IMR-90 (cell line): ENCODE data around the gene CHN1. TPM values are rescaled to one million over a fixed set of nuclear protein-coding genes. Genes with fewer than 3 reads are reported as not detected.

ENCODE experiments used
- ATAC-seq: fragments of 200-7000 bp; cut with Tn5 transposase; 2 replicates; pipeline ENCODE4 v1.9.1; 2020; ENCODE audit warnings: low read depth, mild to moderate bottlenecking, moderate library complexity
- BruUV-seq: library from RNA; stranded (reverse); fragments of 400-500 nt; replicated peaks from 2 replicates; lab custom pipeline; 2021; lab: Mats Ljungman, UMichigan
- CTCF ChIA-PET: fragments of 300-600 bp; formaldehyde crosslinking; extraction: SDS; loops from one replicate; lab custom pipeline; 2021; ENCODE audit warnings: antibody characterized with exemption; lab: Yijun Ruan, JAX
- POLR2A ChIA-PET: fragments of 300-600 bp; sonication (Branson Sonifier 250); formaldehyde crosslinking; loops from one replicate; lab custom pipeline; 2022; ENCODE audit warnings: antibody characterized with exemption; ENCODE audit not compliant: unreplicated experiment; lab: Charles Lee
- DNase-seq: peaks from one replicate; pipeline ENCODE4 v3.0.0; 2013
- H2AFZ ChIP-seq: replicated peaks from 2 replicates; pipeline ENCODE3; 2013; ENCODE audit warnings: low read length, mild to moderate bottlenecking; ENCODE audit not compliant: poor library complexity
- H2AK5ac ChIP-seq: 2 replicates; pipeline ENCODE4 v1.6.1; 2013; ENCODE audit warnings: low read depth, low read length, inconsistent platforms
- H2AK9ac ChIP-seq: replicated peaks from 2 replicates; pipeline ENCODE3; 2013; ENCODE audit warnings: mild to moderate bottlenecking, low read depth, low read length, moderate library complexity; ENCODE audit not compliant: poor library complexity
- H2BK120ac ChIP-seq: 2 replicates; pipeline ENCODE4 v1.6.1; 2013; ENCODE audit warnings: low read depth, low read length, inconsistent platforms
- H2BK15ac ChIP-seq: 3 replicates; pipeline ENCODE4 v1.6.1; 2013; ENCODE audit warnings: low read depth, low read length, inconsistent platforms
- H2BK20ac ChIP-seq: 2 replicates; pipeline ENCODE4 v1.6.1; 2013; ENCODE audit warnings: low read depth, mild to moderate bottlenecking, inconsistent platforms, low read length, moderate library complexity
- H2BK5ac ChIP-seq: 2 replicates; pipeline ENCODE4 v1.6.1; 2013; ENCODE audit warnings: mild to moderate bottlenecking, low read depth, low read length, inconsistent platforms; ENCODE audit not compliant: poor library complexity, severe bottlenecking
- H3K14ac ChIP-seq: replicated peaks from 2 replicates; pipeline ENCODE4 v1.6.1; 2013; ENCODE audit warnings: low read depth, low read length, inconsistent platforms
- H3K18ac ChIP-seq: 2 replicates; pipeline ENCODE4 v1.6.1; 2013; ENCODE audit warnings: low read depth, low read length, control low read depth
- H3K23ac ChIP-seq: 2 replicates; pipeline ENCODE4 v1.6.1; 2013; ENCODE audit warnings: low read depth, low read length, inconsistent platforms
- H3K27ac ChIP-seq: 2 replicates; pipeline ENCODE4 v1.5.1; 2013; ENCODE audit warnings: mild to moderate bottlenecking, control low read depth, low read length; ENCODE audit not compliant: insufficient read depth
- H3K27me3 ChIP-seq: 2 replicates; pipeline ENCODE4 v1.6.1; 2013; ENCODE audit warnings: low read length; ENCODE audit not compliant: control insufficient read depth, insufficient read depth
- H3K36me3 ChIP-seq: 2 replicates; pipeline ENCODE4 v1.6.1; 2013; ENCODE audit warnings: low read length, mixed read lengths; ENCODE audit not compliant: control insufficient read depth, insufficient read depth
- H3K4ac ChIP-seq: 2 replicates; pipeline ENCODE4 v1.6.1; 2013; ENCODE audit warnings: low read depth, low read length, inconsistent platforms
- H3K4me1 ChIP-seq: 2 replicates; pipeline ENCODE4 v1.6.1; 2013; ENCODE audit warnings: low read length, mixed read lengths; ENCODE audit not compliant: control insufficient read depth, insufficient read depth
- H3K4me2 ChIP-seq: 2 replicates; pipeline ENCODE4 v1.6.1; 2013; ENCODE audit warnings: low read depth, mild to moderate bottlenecking, control low read depth, low read length, moderate library complexity
- H3K4me3 ChIP-seq: 2 replicates; pipeline ENCODE4 v1.5.1; 2013; ENCODE audit warnings: low read depth, mild to moderate bottlenecking, control low read depth, low read length, moderate library complexity; ENCODE audit not compliant: insufficient read depth
- H3K56ac ChIP-seq: 2 replicates; pipeline ENCODE4 v1.6.1; 2013; ENCODE audit warnings: low read length, inconsistent platforms; ENCODE audit not compliant: insufficient read depth; ENCODE audit errors: extremely low read depth
- H3K79me1 ChIP-seq, 2 experiments: 2 replicates each; pipeline ENCODE4 v1.6.1; 2013; ENCODE audit warnings: low read length in 2 of 2, inconsistent platforms in 1 of 2, low read depth in 1 of 2
- H3K9ac ChIP-seq: 2 replicates; pipeline ENCODE4 v1.6.1; 2013; ENCODE audit warnings: low read depth, low read length, control low read depth
- H3K9me1 ChIP-seq: 2 replicates; pipeline ENCODE4 v1.6.1; 2013; ENCODE audit warnings: low read length, inconsistent platforms; ENCODE audit not compliant: insufficient read depth
- H3K9me3 ChIP-seq: 2 replicates; pipeline ENCODE4 v1.6.1; 2013; ENCODE audit warnings: low read length; ENCODE audit not compliant: control insufficient read depth, insufficient read depth
- H4K20me1 ChIP-seq: 2 replicates; pipeline ENCODE4 v1.6.1; 2013; ENCODE audit warnings: low read length, inconsistent platforms; ENCODE audit not compliant: insufficient read depth
- H4K5ac ChIP-seq: 2 replicates; pipeline ENCODE4 v1.6.1; 2013; ENCODE audit warnings: mild to moderate bottlenecking, low read depth, low read length, control low read depth
- H4K8ac ChIP-seq, 2 experiments: 2 replicates each; pipeline ENCODE4 v1.6.1; 2013; ENCODE audit warnings: low read depth in 2 of 2, low read length in 2 of 2, control low read depth in 1 of 2, inconsistent platforms in 1 of 2
- H4K91ac ChIP-seq: 2 replicates; pipeline ENCODE4 v1.6.1; 2013; ENCODE audit warnings: low read depth, low read length, inconsistent platforms; ENCODE audit not compliant: insufficient read depth
- BHLHE40 ChIP-seq: fragments of 150-350 bp; IDR thresholded peaks from 2 replicates; pipeline ENCODE4 v1.6.1; 2016; ENCODE audit warnings: mild to moderate bottlenecking, low read depth, low read length
- CEBPB ChIP-seq: IDR thresholded peaks from 2 replicates; pipeline ENCODE4 v1.6.1; 2012; ENCODE audit warnings: low read depth, low read length, improper control_type of control experiment
- CHD1 ChIP-seq: IDR thresholded peaks from 2 replicates; pipeline ENCODE4 v1.6.1; 2012; ENCODE audit warnings: low read depth, low read length, improper control_type of control experiment
- ELK1 ChIP-seq: fragments of 150-350 bp; IDR thresholded peaks from 2 replicates; pipeline ENCODE4 v1.6.1; 2016; ENCODE audit warnings: low read depth, mild to moderate bottlenecking, low read length, moderate library complexity, borderline replicate concordance
- FOS ChIP-seq: fragments of 150-350 bp; IDR thresholded peaks from 2 replicates; pipeline ENCODE4 v1.6.1; 2016; ENCODE audit warnings: low read depth, low read length
- MAFK ChIP-seq: IDR thresholded peaks from 2 replicates; pipeline ENCODE4 v1.6.1; 2012; ENCODE audit warnings: low read depth, low read length, improper control_type of control experiment
- MXI1 ChIP-seq: IDR thresholded peaks from 2 replicates; pipeline ENCODE4 v1.6.1; 2012; ENCODE audit warnings: low read depth, mild to moderate bottlenecking, low read length, moderate library complexity, borderline replicate concordance
- NFE2L2 ChIP-seq: fragments of 150-350 bp; IDR thresholded peaks from 2 replicates; pipeline ENCODE4 v1.6.1; 2016; ENCODE audit warnings: low read depth, mild to moderate bottlenecking, low read length
- POLR2A ChIP-seq: IDR thresholded peaks from 2 replicates; pipeline ENCODE4 v1.6.1; 2012; ENCODE audit warnings: mild to moderate bottlenecking, low read depth, low read length
- RAD21 ChIP-seq: IDR thresholded peaks from 2 replicates; pipeline ENCODE4 v1.6.1; 2012; ENCODE audit warnings: low read length, improper control_type of control experiment
- RCOR1 ChIP-seq: IDR thresholded peaks from 2 replicates; pipeline ENCODE4 v1.6.1; 2012; ENCODE audit warnings: mild to moderate bottlenecking, low read length, improper control_type of control experiment; ENCODE audit not compliant: insufficient replicate concordance
- RFX5 ChIP-seq: IDR thresholded peaks from 2 replicates; pipeline ENCODE4 v1.8.0; 2012; ENCODE audit warnings: low read depth, mild to moderate bottlenecking, low read length, moderate library complexity
- SMC3 ChIP-seq: fragments of 150-350 bp; IDR thresholded peaks from 2 replicates; pipeline ENCODE4 v1.6.1; 2016; ENCODE audit warnings: low read depth, mild to moderate bottlenecking, antibody characterized with exemption, low read length, moderate library complexity
- WGBS, 2 experiments: methylation state at CpG; one replicate each; pipeline versions ENCODE4 v1.1.5 to v1.1.7; 2013; ENCODE audit warnings: missing lambda C conversion rate in 2 of 2; ENCODE audit not compliant: insufficient read length in 1 of 2; ENCODE audit errors: extremely low coverage in 2 of 2; 5-methylcytosine and 5-hydroxymethylcytosine counted together
- dilution Hi-C: fragments of 300-500 bp; cut with HindIII; formaldehyde crosslinking; loops from one replicate; pipeline ENCODE4 v1.14.3; 2018; ENCODE audit warnings: low sequenced_read_pairs; ENCODE audit not compliant: unreplicated experiment
- in situ Hi-C: fragments of 300-500 bp; cut with MboI; formaldehyde crosslinking; loops from 3 replicates; pipeline ENCODE4 v1.14.3; 2019; ENCODE audit warnings: low sequenced_read_pairs, inconsistent platforms, mixed read lengths
- intact Hi-C: fragments of 100-400 bp; cut with micrococcal nuclease; formaldehyde crosslinking; loops from 2 replicates; pipeline ENCODE4 v1.10.0; 2022
- polyA plus RNA-seq, 3 experiments: library from polyadenylated mRNA; depleted of rRNA; stranded (reverse); fragments of >200 nt; gene quantifications; 2 replicates each; pipeline ENCODE4 v1.2.3, GENCODE V29; 2012; ENCODE audit warnings: low replicate concordance in 1 of 3
- total RNA-seq: library from RNA; depleted of rRNA; stranded (reverse); fragments of >200 nt; gene quantifications from 2 replicates; pipeline ENCODE4 v1.2.3, GENCODE V29; 2012
- TF ChIP-seq, protein P1 (sequence below): conservative IDR thresholded peaks from 2 replicates; pipeline ENCODE4 v1.5.1; 2012; ENCODE audit warnings: mild to moderate bottlenecking, low read depth, low read length, improper control_type of control experiment

The CHN1 gene
- total and polyA plus RNA-seq, 2 of the 4 experiments (the other 2 are of a cell fraction): 58.4 to 66.9 TPM

GRCh38 chr2:174775571-174775980 lies 229.6 kb downstream of the CHN1 start:
- no peaks in the 10 kb centered on the region for H3K27me3 ChIP-seq
- no peak overlapping the region for H3K9ac ChIP-seq
- peak overlapping the region; percentile 12 to 72; a peak in 2 of 4 replicates for H4K8ac ChIP-seq
- TF ChIP-seq RFX5 (no peak), MXI1 (no peak), CEBPB (no peak), RCOR1 (no peak), NFE2L2 (no peak), SMC3 (no peak), CHD1 (no peak), MAFK (no peak), FOS (no peak), RAD21 (no peak), BHLHE40 (no peak), POLR2A (no peak), ELK1 (no peak)
- TF ChIP-seq, protein P1, sequence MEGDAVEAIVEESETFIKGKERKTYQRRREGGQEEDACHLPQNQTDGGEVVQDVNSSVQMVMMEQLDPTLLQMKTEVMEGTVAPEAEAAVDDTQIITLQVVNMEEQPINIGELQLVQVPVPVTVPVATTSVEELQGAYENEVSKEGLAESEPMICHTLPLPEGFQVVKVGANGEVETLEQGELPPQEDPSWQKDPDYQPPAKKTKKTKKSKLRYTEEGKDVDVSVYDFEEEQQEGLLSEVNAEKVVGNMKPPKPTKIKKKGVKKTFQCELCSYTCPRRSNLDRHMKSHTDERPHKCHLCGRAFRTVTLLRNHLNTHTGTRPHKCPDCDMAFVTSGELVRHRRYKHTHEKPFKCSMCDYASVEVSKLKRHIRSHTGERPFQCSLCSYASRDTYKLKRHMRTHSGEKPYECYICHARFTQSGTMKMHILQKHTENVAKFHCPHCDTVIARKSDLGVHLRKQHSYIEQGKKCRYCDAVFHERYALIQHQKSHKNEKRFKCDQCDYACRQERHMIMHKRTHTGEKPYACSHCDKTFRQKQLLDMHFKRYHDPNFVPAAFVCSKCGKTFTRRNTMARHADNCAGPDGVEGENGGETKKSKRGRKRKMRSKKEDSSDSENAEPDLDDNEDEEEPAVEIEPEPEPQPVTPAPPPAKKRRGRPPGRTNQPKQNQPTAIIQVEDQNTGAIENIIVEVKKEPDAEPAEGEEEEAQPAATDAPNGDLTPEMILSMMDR: no peak
- intact Hi-C loops (loop anchor here (1.0 kb wide), 1 partner anchor 25 kb away; no protein-coding TSS in a partner anchor), dilution Hi-C loops (no loop called here), in situ Hi-C loops (loop anchor here (5.0 kb wide), 1 partner anchor 67 kb away; no protein-coding TSS in a partner anchor)
- peaks cover 0 to 14% of the 10 kb centered on the region in 2 experiments; a peak in 2 of 4 replicates for H3K79me1 ChIP-seq
- no peaks in the 10 kb centered on the region for H3K9me3 ChIP-seq
- peak overlapping the region; percentile 98 for H3K4ac ChIP-seq
- H3K27ac ChIP-seq: peak overlapping the region; percentile 30; the same call in 1 of the 2 replicates
- peak overlapping the region; percentile 48 for H2BK5ac ChIP-seq
- H3K4me1 ChIP-seq: peaks cover 47% of the 10 kb centered on the region
- peak overlapping the region; percentile 77 for H4K5ac ChIP-seq
- H3K56ac ChIP-seq: no peak overlapping the region
- H2AFZ ChIP-seq: peak overlapping the region; percentile 67
- peak overlapping the region; percentile 81 for H4K91ac ChIP-seq
- H2AK5ac ChIP-seq: peak overlapping the region; percentile 87
- H2BK15ac ChIP-seq: peak overlapping the region; percentile 41; the same call in 2 of the 3 replicates
- peak overlapping the region; percentile 40; the same call in 1 of the 2 replicates for H3K23ac ChIP-seq
- whole genome bisulfite sequencing, 2 experiments: 100% methylated on average over 1 of the region's 5 CpGs; no CpG with 5 or more reads in 1 of the 2 experiments
- H3K4me3 ChIP-seq: no peak overlapping the region
- peak overlapping the region; percentile 97 for H2BK120ac ChIP-seq
- peaks cover 43% of the 10 kb centered on the region for H3K9me1 ChIP-seq
- H3K36me3 ChIP-seq: no peaks in the 10 kb centered on the region
- H2AK9ac ChIP-seq: peak overlapping the region; percentile 74
- H3K14ac ChIP-seq: peak overlapping the region; percentile 83
- H3K4me2 ChIP-seq: no peak overlapping the region
- DNase-seq (peak; percentile 47), ATAC-seq (no peak)
- BruUV-seq: no TSS peak
- peak overlapping the region; percentile 87 for H3K18ac ChIP-seq
- ChIA-PET CTCF (interaction anchor here (1.0 to 1.5 kb wide), 3 partner anchors 20 to 210 kb away, joined by 3 read pairs; no protein-coding TSS in a partner anchor), POLR2A (interaction anchor here (1.5 kb wide), 1 partner anchor 12 kb away, joined by 6 read pairs; no protein-coding TSS in a partner anchor)
- no peaks in the 10 kb centered on the region for H4K20me1 ChIP-seq
- peak overlapping the region; percentile 91 for H2BK20ac ChIP-seq
